ENCODE data around the gene CHMP4B.

Gene CHMP4B

DNA sequence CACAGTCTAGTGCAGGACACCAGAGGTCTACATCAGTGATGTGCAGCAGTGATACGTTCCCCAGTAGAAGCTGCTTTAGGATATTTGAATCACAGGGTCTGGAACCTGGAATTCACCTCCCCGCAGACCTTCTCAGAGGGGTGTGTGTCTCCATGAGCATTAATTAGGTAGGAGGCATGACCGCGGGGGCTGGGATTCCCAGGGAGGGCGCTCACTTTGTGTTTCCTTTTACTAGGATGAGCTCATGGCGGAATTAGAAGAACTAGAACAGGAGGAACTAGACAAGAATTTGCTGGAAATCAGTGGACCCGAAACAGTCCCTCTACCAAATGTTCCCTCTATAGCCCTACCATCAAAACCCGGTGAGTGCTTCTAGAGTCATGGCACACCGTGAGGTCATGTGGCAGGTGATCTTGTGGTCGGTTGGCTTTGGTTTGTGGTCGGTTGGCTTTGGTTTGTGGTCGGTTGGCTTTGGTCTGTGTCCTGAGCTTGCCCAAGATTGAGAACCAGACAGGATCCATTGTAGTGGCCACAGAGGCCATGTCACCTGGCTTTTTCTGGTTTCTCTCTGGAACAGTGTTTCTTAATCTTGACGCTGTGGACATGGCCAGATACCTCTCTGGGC is 40.8 kb downstream of the CHMP4B start:
- no peak overlapping the region for H3K18ac ChIP-seq (ENCODE audit: low read length)
- H3K27ac ChIP-seq (replicated peaks; ENCODE audit: low read length): no peak overlapping the region
- no peak overlapping the region for H2BK120ac ChIP-seq (ENCODE audit: low read depth, low read length)
- no peaks in the 10 kb centered on the region for H3K4me1 ChIP-seq (ENCODE audit: control insufficient read depth in 2 of 2, insufficient read depth in 1 of 2, low read depth in 1 of 2, low read length in 2 of 2)
- H3K27me3 ChIP-seq (ENCODE audit: control insufficient read depth in 3 of 3, insufficient read depth in 3 of 3, low read depth in 1 of 3, low read length in 3 of 3): no peaks in the 10 kb centered on the region
- WGBS, 2 donors (ENCODE audit: extremely low coverage in 2 of 2, insufficient read length in 2 of 2, insufficient replicate concordance in 1 of 2): no CpG with 5 or more reads among the region's 13 CpGs
- no peaks in the 10 kb centered on the region for H3K9me3 ChIP-seq (replicated peaks in 1 of 2; ENCODE audit: control insufficient read depth in 2 of 2, insufficient read depth in 1 of 2, low read depth in 1 of 2, low read length in 2 of 2)
- peaks cover 17 to 77% of the 10 kb centered on the region in 2 donors for H3K36me3 ChIP-seq (replicated peaks in 1 of 2; ENCODE audit: control insufficient read depth in 2 of 2, insufficient read depth in 2 of 2, low read length in 2 of 2)
- H3K4me3 ChIP-seq (ENCODE audit: low read length in 2 of 2): no peak overlapping the region
- no peak for DNase-seq (ENCODE audit: low spot score)
- H3K4me2 ChIP-seq (ENCODE audit: insufficient read depth, low read length, poor library complexity, severe bottlenecking): no peak overlapping the region
- H4K8ac ChIP-seq (ENCODE audit: low read depth, low read length): no peak overlapping the region
- H3K9ac ChIP-seq (ENCODE audit: low read depth, low read length, poor library complexity): no peak overlapping the region
- H2BK5ac ChIP-seq (ENCODE audit: low read length): no peak overlapping the region
- no peak overlapping the region for H2BK15ac ChIP-seq (ENCODE audit: low read length)
- H2AK5ac ChIP-seq (ENCODE audit: low read depth, low read length): no peak overlapping the region
- H3K4ac ChIP-seq (ENCODE audit: low read length): no peak overlapping the region
- no peak overlapping the region for H3K23ac ChIP-seq (ENCODE audit: low read depth, low read length, poor library complexity)
- H3K79me1 ChIP-seq (ENCODE audit: low read depth, low read length): no peaks in the 10 kb centered on the region
- no peak overlapping the region for H2BK12ac ChIP-seq (ENCODE audit: low read length)
- H2AFZ ChIP-seq (ENCODE audit: low read length): no peak overlapping the region
- H4K91ac ChIP-seq (ENCODE audit: low read depth, low read length, poor library complexity): no peak overlapping the region
- no peak overlapping the region for H3K14ac ChIP-seq (ENCODE audit: low read length)

DNA sequence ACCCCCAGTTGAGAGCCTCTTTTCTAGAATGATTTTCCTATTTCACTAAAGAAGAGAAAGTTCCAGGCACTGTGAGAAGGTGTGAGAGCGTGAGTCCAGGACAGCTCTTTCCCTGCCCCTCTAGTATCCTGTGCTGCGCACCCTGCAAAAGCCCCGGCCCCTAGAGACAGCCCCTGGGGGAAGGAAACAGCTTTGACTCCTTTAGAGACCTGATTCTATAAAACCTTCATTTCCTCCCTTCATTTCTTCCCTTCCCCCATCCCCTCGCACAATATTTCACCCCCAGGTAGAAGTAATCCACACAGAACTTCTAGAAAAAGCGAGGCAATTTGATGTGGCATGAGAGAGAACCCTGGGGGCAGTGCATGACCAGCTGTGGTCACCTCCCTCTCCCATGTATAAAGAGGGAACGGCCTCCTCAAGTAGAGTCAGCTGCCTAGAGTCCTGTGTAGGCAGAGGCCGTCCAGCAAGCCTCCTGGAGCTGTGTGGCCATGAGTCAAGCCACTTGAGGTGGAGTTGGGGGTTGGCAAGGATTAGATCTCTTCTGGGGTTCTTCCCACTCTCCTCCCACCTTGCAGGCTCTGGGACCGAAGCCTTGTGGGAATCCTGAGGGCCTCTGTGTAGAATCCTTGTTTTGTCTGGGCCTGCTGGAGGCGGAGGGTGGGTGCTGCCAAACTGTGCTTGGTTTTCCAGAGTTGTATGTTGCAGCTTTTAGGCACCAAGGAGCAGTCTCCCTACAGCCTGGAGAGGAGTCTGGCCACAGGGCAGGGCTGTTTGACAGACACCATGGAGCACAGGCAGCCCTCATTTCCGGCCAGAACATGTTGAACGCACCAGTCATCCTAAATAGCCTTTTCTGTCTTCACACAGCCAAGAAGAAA is 41.7 kb downstream of the CHMP4B start:
- Histone ChIP-seq H4K8ac (ENCODE audit: low read depth, low read length) (no peak overlapping the region), H3K36me3 (replicated peaks in 1 of 2; ENCODE audit: control insufficient read depth in 2 of 2, insufficient read depth in 2 of 2, low read length in 2 of 2) (peaks cover 21 to 80% of the 10 kb centered on the region in 2 donors), H2BK120ac (ENCODE audit: low read depth, low read length) (no peak overlapping the region), H3K27me3 (ENCODE audit: control insufficient read depth in 3 of 3, insufficient read depth in 3 of 3, low read depth in 1 of 3, low read length in 3 of 3) (no peaks in the 10 kb centered on the region), H3K14ac (ENCODE audit: low read length) (no peak overlapping the region), H3K79me1 (ENCODE audit: low read depth, low read length) (no peaks in the 10 kb centered on the region), H3K9ac (ENCODE audit: low read depth, low read length, poor library complexity) (peak overlapping the region; percentile 46), H3K4me1 (ENCODE audit: control insufficient read depth in 2 of 2, insufficient read depth in 1 of 2, low read depth in 1 of 2, low read length in 2 of 2) (no peaks in the 10 kb centered on the region), H2BK5ac (ENCODE audit: low read length) (no peak overlapping the region), H3K4me2 (ENCODE audit: insufficient read depth, low read length, poor library complexity, severe bottlenecking) (no peak overlapping the region), H2AK5ac (ENCODE audit: low read depth, low read length) (no peak overlapping the region), H2BK12ac (ENCODE audit: low read length) (no peak overlapping the region), H3K27ac (replicated peaks; ENCODE audit: low read length) (no peak overlapping the region), H2AFZ (ENCODE audit: low read length) (no peak overlapping the region), H3K23ac (ENCODE audit: low read depth, low read length, poor library complexity) (no peak overlapping the region), H3K18ac (ENCODE audit: low read length) (no peak overlapping the region), H3K9me3 (replicated peaks in 1 of 2; ENCODE audit: control insufficient read depth in 2 of 2, insufficient read depth in 1 of 2, low read depth in 1 of 2, low read length in 2 of 2) (no peaks in the 10 kb centered on the region), H3K4ac (ENCODE audit: low read length) (no peak overlapping the region), H2BK15ac (ENCODE audit: low read length) (no peak overlapping the region), H4K91ac (ENCODE audit: low read depth, low read length, poor library complexity) (no peak overlapping the region), H3K4me3 (ENCODE audit: low read length in 2 of 2) (no peak overlapping the region)
- WGBS, 2 donors (ENCODE audit: extremely low coverage in 2 of 2, insufficient read length in 2 of 2, insufficient replicate concordance in 1 of 2): 100% methylated on average over 1 of the region's 11 CpGs
- DNase-seq (ENCODE audit: low spot score): no peak

- DNase-seq (ENCODE audit: low spot score): no peak
- Histone ChIP-seq H2AFZ (ENCODE audit: low read length) (no peak overlapping the region), H2BK15ac (ENCODE audit: low read length) (no peak overlapping the region), H4K8ac (ENCODE audit: low read depth, low read length) (no peak overlapping the region), H4K91ac (ENCODE audit: low read depth, low read length, poor library complexity) (no peak overlapping the region), H2BK12ac (ENCODE audit: low read length) (no peak overlapping the region), H2AK5ac (ENCODE audit: low read depth, low read length) (no peak overlapping the region), H3K4me2 (ENCODE audit: insufficient read depth, low read length, poor library complexity, severe bottlenecking) (no peak overlapping the region), H3K4me3 (ENCODE audit: low read length in 2 of 2) (no peak overlapping the region), H3K27ac (replicated peaks; ENCODE audit: low read length) (no peak overlapping the region), H3K23ac (ENCODE audit: low read depth, low read length, poor library complexity) (no peak overlapping the region), H3K79me1 (ENCODE audit: low read depth, low read length) (no peaks in the 10 kb centered on the region), H3K18ac (ENCODE audit: low read length) (no peak overlapping the region), H3K4me1 (ENCODE audit: control insufficient read depth in 2 of 2, insufficient read depth in 1 of 2, low read depth in 1 of 2, low read length in 2 of 2) (no peaks in the 10 kb centered on the region), H3K27me3 (ENCODE audit: control insufficient read depth in 3 of 3, insufficient read depth in 3 of 3, low read depth in 1 of 3, low read length in 3 of 3) (no peaks in the 10 kb centered on the region), H3K4ac (ENCODE audit: low read length) (no peak overlapping the region), H2BK5ac (ENCODE audit: low read length) (no peak overlapping the region), H2BK120ac (ENCODE audit: low read depth, low read length) (no peak overlapping the region), H3K9me3 (replicated peaks in 1 of 2; ENCODE audit: control insufficient read depth in 2 of 2, insufficient read depth in 1 of 2, low read depth in 1 of 2, low read length in 2 of 2) (no peaks in the 10 kb centered on the region), H3K9ac (ENCODE audit: low read depth, low read length, poor library complexity) (peak overlapping the region; percentile 46), H3K36me3 (replicated peaks in 1 of 2; ENCODE audit: control insufficient read depth in 2 of 2, insufficient read depth in 2 of 2, low read length in 2 of 2) (peaks cover 21 to 77% of the 10 kb centered on the region in 2 donors), H3K14ac (ENCODE audit: low read length) (no peak overlapping the region)
- WGBS, 2 donors (ENCODE audit: extremely low coverage in 2 of 2, insufficient read length in 2 of 2, insufficient replicate concordance in 1 of 2): no CpG with 5 or more reads among the region's 14 CpGs
These were observed 42.3 kb downstream of the CHMP4B start for GRCh38 chr20:33853507-33853813.

GRCh38 chr20:33857722-33858563 is 46.8 kb downstream of the CHMP4B start:
- no peak overlapping the region for H4K91ac ChIP-seq (ENCODE audit: low read depth, low read length, poor library complexity)
- H3K4me2 ChIP-seq (ENCODE audit: insufficient read depth, low read length, poor library complexity, severe bottlenecking): no peak overlapping the region
- no peaks in the 10 kb centered on the region for H3K27me3 ChIP-seq (ENCODE audit: control insufficient read depth in 3 of 3, insufficient read depth in 3 of 3, low read depth in 1 of 3, low read length in 3 of 3)
- H2AK5ac ChIP-seq (ENCODE audit: low read depth, low read length): no peak overlapping the region
- H3K4ac ChIP-seq (ENCODE audit: low read length): no peak overlapping the region
- H3K9me3 ChIP-seq (replicated peaks in 1 of 2; ENCODE audit: control insufficient read depth in 2 of 2, insufficient read depth in 1 of 2, low read depth in 1 of 2, low read length in 2 of 2): no peaks in the 10 kb centered on the region
- H2BK5ac ChIP-seq (ENCODE audit: low read length): no peak overlapping the region
- H4K8ac ChIP-seq (ENCODE audit: low read depth, low read length): peak overlapping the region; percentile 94
- no peak overlapping the region for H2AFZ ChIP-seq (ENCODE audit: low read length)
- no peak overlapping the region for H2BK15ac ChIP-seq (ENCODE audit: low read length)
- H3K36me3 ChIP-seq (replicated peaks in 1 of 2; ENCODE audit: control insufficient read depth in 2 of 2, insufficient read depth in 2 of 2, low read length in 2 of 2): peaks cover 18 to 37% of the 10 kb centered on the region in 2 donors
- H3K14ac ChIP-seq (ENCODE audit: low read length): no peak overlapping the region
- H3K18ac ChIP-seq (ENCODE audit: low read length): no peak overlapping the region
- H2BK12ac ChIP-seq (ENCODE audit: low read length): no peak overlapping the region
- no CpG with 5 or more reads among the region's 13 CpGs for WGBS, 2 donors (ENCODE audit: extremely low coverage in 2 of 2, insufficient read length in 2 of 2, insufficient replicate concordance in 1 of 2)
- H3K4me3 ChIP-seq (ENCODE audit: low read length in 2 of 2): peak overlapping the region in 1 of 2 donors; percentile 22
- H3K79me1 ChIP-seq (ENCODE audit: low read depth, low read length): no peaks in the 10 kb centered on the region
- no peak overlapping the region for H3K9ac ChIP-seq (ENCODE audit: low read depth, low read length, poor library complexity)
- peak overlapping the region; percentile 58 for H3K23ac ChIP-seq (ENCODE audit: low read depth, low read length, poor library complexity)
- H3K27ac ChIP-seq (replicated peaks; ENCODE audit: low read length): no peak overlapping the region
- DNase-seq (ENCODE audit: low spot score): no peak
- peaks cover 0 to 2% of the 10 kb centered on the region in 2 donors for H3K4me1 ChIP-seq (ENCODE audit: control insufficient read depth in 2 of 2, insufficient read depth in 1 of 2, low read depth in 1 of 2, low read length in 2 of 2)
- no peak overlapping the region for H2BK120ac ChIP-seq (ENCODE audit: low read depth, low read length)
